ENCODE data around the gene ZNF239. TPM values are rescaled to one million over a fixed set of nuclear protein-coding genes. Genes with fewer than 3 reads are reported as not detected.

The ZNF239 gene
- total RNA-seq, 1 experiment from 2014 or later = 16.4 TPM

- ChIA-PET POLR2A (no interaction called here), CTCF (no interaction called here)
- no peak overlapping the region for H3K27ac Mint-ChIP-seq (ENCODE audit: low read depth, unreplicated experiment)
- no TSS peak for BruUV-seq (replicated peaks)
- H3K27me3 Mint-ChIP-seq (ENCODE audit: insufficient read depth, unreplicated experiment) = no peaks in the 10 kb centered on the region
- H3K4me1 Mint-ChIP-seq (ENCODE audit: insufficient read depth, unreplicated experiment) = peaks cover 6% of the 10 kb centered on the region
- no peak for TF ChIP-seq CTCF (IDR thresholded peaks at IDR 0.05; ENCODE audit: unreplicated experiment)
- H3K4me3 Mint-ChIP-seq (ENCODE audit: unreplicated experiment) = peak overlapping the region; percentile 50
- H3K36me3 Mint-ChIP-seq (ENCODE audit: insufficient read depth, unreplicated experiment) = no peaks in the 10 kb centered on the region
- peaks cover 7% of the 10 kb centered on the region for H3K9me3 Mint-ChIP-seq (ENCODE audit: unreplicated experiment)
- no peak for DNase-seq (ENCODE audit: unreplicated experiment)
- intact Hi-C loops (cut with micrococcal nuclease) = no loop called here
Observed at GRCh38 chr10:43576062-43576461, 1.6 kb upstream of the ZNF239 start.

DNA sequence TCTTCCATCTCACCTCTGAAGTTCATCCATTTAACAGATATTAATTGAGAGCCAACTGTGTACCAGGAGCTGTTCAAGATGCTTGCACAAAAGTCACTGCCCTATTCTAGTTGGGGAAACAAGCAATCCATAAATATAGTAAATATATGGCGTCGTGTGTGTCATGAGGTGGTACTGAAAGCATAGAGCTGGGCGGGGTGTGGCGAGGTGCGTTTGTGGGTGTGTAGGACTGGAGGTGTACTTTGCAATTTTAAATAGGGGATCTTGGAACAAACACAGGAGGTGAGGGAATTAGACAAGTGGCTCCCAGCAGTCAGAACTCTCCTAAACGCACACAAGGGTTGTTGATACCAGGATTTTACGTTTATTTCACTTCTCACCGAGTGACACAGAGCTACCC is 490 bp upstream of the ZNF239 start:
- no peak overlapping the region for H3K27ac Mint-ChIP-seq (ENCODE audit: low read depth, unreplicated experiment)
- H3K4me3 Mint-ChIP-seq (ENCODE audit: unreplicated experiment) = peak overlapping the region; percentile 91
- BruUV-seq (replicated peaks) = no TSS peak
- no peaks in the 10 kb centered on the region for H3K27me3 Mint-ChIP-seq (ENCODE audit: insufficient read depth, unreplicated experiment)
- peaks cover 6% of the 10 kb centered on the region for H3K4me1 Mint-ChIP-seq (ENCODE audit: insufficient read depth, unreplicated experiment)
- no peak for TF ChIP-seq CTCF (IDR thresholded peaks at IDR 0.05; ENCODE audit: unreplicated experiment)
- POLR2A ChIA-PET = no interaction called here
- H3K9me3 Mint-ChIP-seq (ENCODE audit: unreplicated experiment) = peaks cover 14% of the 10 kb centered on the region
- intact Hi-C loops (cut with micrococcal nuclease) = loop anchor here (5.0 kb wide), 1 partner anchor 32 kb away; the partner anchor contains the start of gene ZNF485
- CTCF ChIA-PET = no interaction called here
- H3K36me3 Mint-ChIP-seq (ENCODE audit: insufficient read depth, unreplicated experiment) = no peaks in the 10 kb centered on the region
- no peak for DNase-seq (ENCODE audit: unreplicated experiment)

GRCh38 chr10:43573250-43574000 is 991 bp downstream of the ZNF239 start:
- H3K9me3 Mint-ChIP-seq (ENCODE audit: unreplicated experiment) = peaks cover 14% of the 10 kb centered on the region
- intact Hi-C loops (cut with micrococcal nuclease) = loop anchor here (5.0 kb wide), 1 partner anchor 34 kb away; the partner anchor contains the start of gene ZNF485
- peak overlapping the region; percentile 91 for H3K4me3 Mint-ChIP-seq (ENCODE audit: unreplicated experiment)
- no peaks in the 10 kb centered on the region for H3K36me3 Mint-ChIP-seq (ENCODE audit: insufficient read depth, unreplicated experiment)
- DNase-seq (ENCODE audit: unreplicated experiment) = peak; percentile 5
- H3K27ac Mint-ChIP-seq (ENCODE audit: low read depth, unreplicated experiment) = peak overlapping the region; percentile 60
- TSS peak; percentile 45 for BruUV-seq (replicated peaks)
- H3K27me3 Mint-ChIP-seq (ENCODE audit: insufficient read depth, unreplicated experiment) = no peaks in the 10 kb centered on the region
- TF ChIP-seq CTCF (IDR thresholded peaks at IDR 0.05; ENCODE audit: unreplicated experiment) = no peak
- peaks cover 6% of the 10 kb centered on the region for H3K4me1 Mint-ChIP-seq (ENCODE audit: insufficient read depth, unreplicated experiment)
- ChIA-PET CTCF (interaction anchor here (1.1 kb wide), 1 partner anchor 33 kb away, joined by 3 read pairs; no protein-coding TSS in a partner anchor), POLR2A (interaction anchor here (1.2 kb wide), 1 partner anchor 16 kb away, joined by 3 read pairs; no protein-coding TSS in a partner anchor)

- ChIA-PET CTCF (interaction anchor here (0.6 kb wide), 2 partner anchors 92 to 110 kb away, joined by 3 read pairs; no protein-coding TSS in a partner anchor), POLR2A (no interaction called here)
- Mint-ChIP-seq H3K4me1 (ENCODE audit: insufficient read depth, unreplicated experiment) (peaks cover 6% of the 10 kb centered on the region), H3K4me3 (ENCODE audit: unreplicated experiment) (no peak overlapping the region), H3K27me3 (ENCODE audit: insufficient read depth, unreplicated experiment) (no peaks in the 10 kb centered on the region), H3K9me3 (ENCODE audit: unreplicated experiment) (peaks cover 12% of the 10 kb centered on the region), H3K36me3 (ENCODE audit: insufficient read depth, unreplicated experiment) (peaks cover 13% of the 10 kb centered on the region), H3K27ac (ENCODE audit: low read depth, unreplicated experiment) (no peak overlapping the region)
- intact Hi-C loops (cut with micrococcal nuclease) = loop anchor here (5.0 kb wide), 1 partner anchor 36 kb away; the partner anchor contains the start of gene ZNF485
- TF ChIP-seq CTCF (IDR thresholded peaks at IDR 0.05; ENCODE audit: unreplicated experiment) = no peak
- no peak for DNase-seq (ENCODE audit: unreplicated experiment)
- BruUV-seq (replicated peaks) = no TSS peak
Observed at GRCh38 chr10:43570971-43571370, 3.4 kb downstream of the ZNF239 start.

Data from MCF 10A (cell line).